ENCODE measurements around the gene COA1.
"Not testable (repeated sequence)": the region's sequence is repeated elsewhere in the genome, so short reads cannot be mapped to it uniquely, and the experiment has no call there.

Gene COA1

GRCh38 chr7:43758029-43758821 is 28.9 kb upstream of the COA1 start, which contains the start of gene BLVRA:
Gene BLVRA (plus strand): TSS chr7:43758680. CDS start chr7:43771159, 12,479 bp downstream.
- DNase-seq, result peak; percentile 80

GRCh38 chr7:43757073-43757720 is 27.9 kb upstream of the COA1 start:
- no peak for DNase-seq

GRCh38 chr7:43756368-43757072 is 27.2 kb upstream of the COA1 start:
- DNase-seq, result peak; percentile 44

- no peak for DNase-seq
Observed at GRCh38 chr7:43754596-43754995, 25.3 kb upstream of the COA1 start.

- DNase-seq, result no peak
Observed at GRCh38 chr7:43753843-43754242, 24.5 kb upstream of the COA1 start.

- no peak for DNase-seq
Observed at GRCh38 chr7:43753271-43753810, 24.0 kb upstream of the COA1 start.

- DNase-seq, result no peak
Observed at GRCh38 chr7:43752411-43752810, 23.1 kb upstream of the COA1 start.

- no peak for DNase-seq
Observed at GRCh38 chr7:43750016-43750887, 20.9 kb upstream of the COA1 start.

GRCh38 chr7:43749383-43749940 is 20.1 kb upstream of the COA1 start:
- DNase-seq, result no peak

GRCh38 chr7:43747328-43748105 is 18.2 kb upstream of the COA1 start:
- no peak for DNase-seq

GRCh38 chr7:43742692-43743091 is 13.4 kb upstream of the COA1 start:
- DNase-seq, result no peak

GRCh38 chr7:43737467-43738127 is 8.3 kb upstream of the COA1 start:
- no peak for DNase-seq

GRCh38 chr7:43735802-43736603 is 6.7 kb upstream of the COA1 start:
- DNase-seq, result peak; percentile 65

- DNase-seq, result peak; percentile 46
Observed at GRCh38 chr7:43735403-43735801, 6.1 kb upstream of the COA1 start.

GRCh38 chr7:43734575-43735332 is 5.4 kb upstream of the COA1 start:
- DNase-seq, result not testable (repeated sequence)

GRCh38 chr7:43731494-43731893 is 2.2 kb upstream of the COA1 start:
- not testable (repeated sequence) for DNase-seq

- no peak for DNase-seq
Observed at GRCh38 chr7:43729924-43730248, 563 bp upstream of the COA1 start.

GRCh38 chr7:43727494-43727893 is 1.8 kb downstream of the COA1 start:
- DNase-seq, result no peak

- no peak for DNase-seq
Observed at GRCh38 chr7:43727003-43727402, 2.3 kb downstream of the COA1 start.

All from stimulated activated CD4-positive, alpha-beta T cell treated with anti-CD3 and anti-CD28 coated beads, Interleukin-15, amount 100 ng/mL, for 24 hours (primary cell).